CD4-positive, alpha-beta T cell (primary cell): ENCODE data around the gene MTX1. TPM values are rescaled to one million over a fixed set of nuclear protein-coding genes. Genes with fewer than 3 reads are reported as not detected.
"Not testable (repeated sequence)": the region's sequence is repeated elsewhere in the genome, so short reads cannot be mapped to it uniquely, and the experiment has no call there.

ENCODE experiments used
- ATAC-seq: fragments of 200-7000 bp; cut with Tn5 transposase; one replicate; pipeline ENCODE4 v1.10.0; 2022; ENCODE audit warnings: mild to moderate bottlenecking; ENCODE audit not compliant: poor library complexity
- CTCF ChIA-PET: fragments of 350-600 bp; sonication (Branson Sonifier 250); formaldehyde crosslinking; loops from one replicate; lab custom pipeline; 2021; ENCODE audit warnings: antibody characterized with exemption, inconsistent platforms; lab: Charles Lee
- POLR2A ChIA-PET: fragments of 350-600 bp; sonication (Branson Sonifier 250); formaldehyde crosslinking; loops from one replicate; lab custom pipeline; 2021; ENCODE audit warnings: antibody characterized with exemption, inconsistent platforms; lab: Charles Lee
- DNase-seq, 14 experiments: peaks; one replicate each; pipeline ENCODE4 v3.0.0-alpha.2; 2013 to 2020; ENCODE audit warnings: mixed read lengths in 2 of 14
- H3K27ac ChIP-seq, 2 donors: one replicate each; pipeline versions ENCODE4 v1.5.1 to v1.7.0; 2013; ENCODE audit warnings: low read length in 2 of 2, low read depth in 1 of 2, mild to moderate bottlenecking in 1 of 2
- H3K27me3 ChIP-seq, 2 experiments: 1 replicate in 1 of 2; 2 replicates in 1 of 2; pipeline versions ENCODE4 v1.6.1 to v1.7.0; 2013; ENCODE audit warnings: low read length in 2 of 2, control low read depth in 1 of 2, mild to moderate bottlenecking in 1 of 2, moderate library complexity in 1 of 2; ENCODE audit not compliant: insufficient read depth in 2 of 2, control insufficient read depth in 1 of 2
- H3K36me3 ChIP-seq: one replicate; pipeline ENCODE4 v1.6.1; 2013; ENCODE audit warnings: low read length, control low read depth; ENCODE audit not compliant: insufficient read depth
- H3K4me1 ChIP-seq: one replicate; pipeline ENCODE4 v1.6.1; 2013; ENCODE audit warnings: low read length, control low read depth; ENCODE audit not compliant: insufficient read depth
- H3K4me3 ChIP-seq: one replicate; pipeline ENCODE4 v1.5.1; 2013; ENCODE audit warnings: mild to moderate bottlenecking, low read length, moderate library complexity
- H3K9me3 ChIP-seq, 2 experiments: 1 replicate in 1 of 2; 2 replicates in 1 of 2; pipeline versions ENCODE4 v1.6.1 to v1.7.0; 2013; ENCODE audit warnings: low read length in 2 of 2, mild to moderate bottlenecking in 2 of 2, control low read depth in 1 of 2, moderate library complexity in 1 of 2; ENCODE audit not compliant: control insufficient read depth in 1 of 2, insufficient read depth in 1 of 2
- H3K27ac Mint-ChIP-seq: one replicate; pipeline ENCODE4 v1.8.0; 2020; ENCODE audit warnings: mixed read lengths
- H3K27me3 Mint-ChIP-seq: one replicate; pipeline ENCODE4 v1.8.0; 2021; ENCODE audit warnings: mixed read lengths
- H3K36me3 Mint-ChIP-seq: one replicate; pipeline ENCODE4 v1.8.0; 2021; ENCODE audit warnings: low read depth, mixed read lengths
- H3K4me1 Mint-ChIP-seq: one replicate; pipeline ENCODE4 v1.8.0; 2021; ENCODE audit warnings: low read depth, mixed read lengths
- H3K4me3 Mint-ChIP-seq: one replicate; pipeline ENCODE4 v1.8.0; 2020; ENCODE audit warnings: mild to moderate bottlenecking, mixed read lengths
- H3K9me3 Mint-ChIP-seq: one replicate; pipeline ENCODE4 v1.8.0; 2020; ENCODE audit warnings: mixed read lengths
- intact Hi-C, 2 experiments: fragments of 100-400 bp; cut with DNase I in 1 of 2; cut with micrococcal nuclease in 1 of 2; formaldehyde crosslinking; loops; one replicate each; pipeline versions ENCODE4 v1.15.1 to v1.9.0; 2023 to 2025; cut with DNase I, micrococcal nuclease
- total RNA-seq, 174 experiments: library from RNA in 2 of 174; stranded (reverse) in 2 of 174; gene quantifications; one replicate each; pipeline ENCODE4 v1.2.3 and lab custom pipeline; 2021 to 2026
- TF ChIP-seq, protein P1 (sequence below): fragments of 200-600 bp; IDR thresholded peaks from one replicate; pipeline ENCODE4 v1.8.0; 2022; ENCODE audit warnings: antibody characterized with exemption, mild to moderate bottlenecking

The MTX1 gene
- total RNA-seq, 2 experiments from 2014 or later, result 19.9 to 20.7 TPM

- Mint-ChIP-seq H3K27ac (peak overlapping the region; percentile 96), H3K27me3 (no peaks in the 10 kb centered on the region), H3K4me1 (peaks cover 33% of the 10 kb centered on the region), H3K36me3 (peaks cover 5% of the 10 kb centered on the region), H3K9me3 (no peaks in the 10 kb centered on the region), H3K4me3 (peak overlapping the region; percentile 96)
- DNase-seq (peak in 9 of 14 experiments; percentile 12 to 75 (median 41)), ATAC-seq (peak; percentile 11)
- H3K9me3 ChIP-seq, result no peaks in the 10 kb centered on the region
- H3K27ac ChIP-seq, result peak overlapping the region; percentile 0 to 21
- ChIA-PET CTCF (interaction anchor here (0.8 to 3.6 kb wide), 12 partner anchors 11 to 131 kb away, joined by 3 to 34 read pairs (median 8); partner anchors contain the start of genes KRTCAP2, MTX1 and TRIM46), POLR2A (interaction anchor here (0.9 to 3.6 kb wide), 12 partner anchors 14 to 237 kb away, joined by 3 to 31 read pairs (median 4); partner anchors contain the start of genes CLK2, KRTCAP2, MTX1 and PBXIP1)
- TF ChIP-seq, protein P1, sequence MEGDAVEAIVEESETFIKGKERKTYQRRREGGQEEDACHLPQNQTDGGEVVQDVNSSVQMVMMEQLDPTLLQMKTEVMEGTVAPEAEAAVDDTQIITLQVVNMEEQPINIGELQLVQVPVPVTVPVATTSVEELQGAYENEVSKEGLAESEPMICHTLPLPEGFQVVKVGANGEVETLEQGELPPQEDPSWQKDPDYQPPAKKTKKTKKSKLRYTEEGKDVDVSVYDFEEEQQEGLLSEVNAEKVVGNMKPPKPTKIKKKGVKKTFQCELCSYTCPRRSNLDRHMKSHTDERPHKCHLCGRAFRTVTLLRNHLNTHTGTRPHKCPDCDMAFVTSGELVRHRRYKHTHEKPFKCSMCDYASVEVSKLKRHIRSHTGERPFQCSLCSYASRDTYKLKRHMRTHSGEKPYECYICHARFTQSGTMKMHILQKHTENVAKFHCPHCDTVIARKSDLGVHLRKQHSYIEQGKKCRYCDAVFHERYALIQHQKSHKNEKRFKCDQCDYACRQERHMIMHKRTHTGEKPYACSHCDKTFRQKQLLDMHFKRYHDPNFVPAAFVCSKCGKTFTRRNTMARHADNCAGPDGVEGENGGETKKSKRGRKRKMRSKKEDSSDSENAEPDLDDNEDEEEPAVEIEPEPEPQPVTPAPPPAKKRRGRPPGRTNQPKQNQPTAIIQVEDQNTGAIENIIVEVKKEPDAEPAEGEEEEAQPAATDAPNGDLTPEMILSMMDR, result no peak
- H3K4me3 ChIP-seq, result peak overlapping the region; percentile 62
- no peaks in the 10 kb centered on the region for H3K36me3 ChIP-seq
- intact Hi-C loops, result loop anchor here (1.0 to 5.0 kb wide), 3 partner anchors 17 to 585 kb away; partner anchors contain the start of gene ADAR (in 1 of the 2)
- H3K4me1 ChIP-seq, result peaks cover 38% of the 10 kb centered on the region
- H3K27me3 ChIP-seq, result no peaks in the 10 kb centered on the region
These were observed 15.9 kb upstream of the MTX1 start for GRCh38 chr1:155192346-155193274.

GRCh38 chr1:155193275-155193990 is 15.1 kb upstream of the MTX1 start:
- CTCF ChIA-PET, result interaction anchor here (0.8 to 3.6 kb wide), 13 partner anchors 10 to 130 kb away, joined by 3 to 34 read pairs (median 6); partner anchors contain the start of genes KRTCAP2, MTX1 and TRIM46
- H3K4me1 Mint-ChIP-seq, result peaks cover 27% of the 10 kb centered on the region
- no peaks in the 10 kb centered on the region for H3K27me3 Mint-ChIP-seq
- POLR2A ChIA-PET, result interaction anchor here (0.6 to 3.6 kb wide), 17 partner anchors 14 to 1247 kb away, joined by 3 to 31 read pairs (median 4); partner anchors contain the start of genes CLK2, DENND4B, KRTCAP2 and MTX1
- Histone ChIP-seq H3K9me3 (no peaks in the 10 kb centered on the region), H3K4me3 (peak overlapping the region; percentile 62), H3K4me1 (peaks cover 38% of the 10 kb centered on the region), H3K36me3 (no peaks in the 10 kb centered on the region), H3K27ac (peak overlapping the region; percentile 21 to 89), H3K27me3 (no peaks in the 10 kb centered on the region)
- intact Hi-C loops, result loop anchor here (1.0 to 5.0 kb wide), 3 partner anchors 18 to 586 kb away; partner anchors contain the start of gene ADAR (in 1 of the 2)
- no peaks in the 10 kb centered on the region for H3K9me3 Mint-ChIP-seq
- peak; percentile 31 to 81 (median 62) for DNase-seq
- TF ChIP-seq, protein P1, result peak; percentile 97
- peaks cover 5% of the 10 kb centered on the region for H3K36me3 Mint-ChIP-seq
- H3K4me3 Mint-ChIP-seq, result peak overlapping the region; percentile 96
- peak overlapping the region; percentile 96 for H3K27ac Mint-ChIP-seq
- peak; percentile 27 for ATAC-seq

DNA sequence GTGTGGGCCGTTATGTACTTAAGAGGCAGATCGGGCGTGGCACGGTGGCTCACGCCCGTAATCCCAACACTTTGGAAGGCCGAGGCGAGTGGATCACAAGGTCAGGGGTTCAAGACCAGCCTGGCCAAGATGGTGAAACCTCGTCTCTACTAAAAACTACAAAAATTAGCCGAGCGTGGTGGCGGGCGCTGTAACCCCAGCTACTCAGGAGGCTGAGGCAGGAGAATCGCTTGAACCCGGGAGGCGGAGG is 14.6 kb upstream of the MTX1 start:
- not testable (repeated sequence) for H3K36me3 ChIP-seq, H3K36me3 Mint-ChIP-seq
- peak overlapping the region; percentile 48 to 89 for H3K27ac ChIP-seq

More for the DNA sequence above, 14.6 kb upstream of the MTX1 start:
- not testable (repeated sequence) for H3K9me3 Mint-ChIP-seq, H3K27me3 Mint-ChIP-seq, H3K27me3 ChIP-seq, ATAC-seq, H3K9me3 ChIP-seq, DNase-seq
- Mint-ChIP-seq H3K4me1 (peaks cover 27% of the 10 kb centered on the region), H3K4me3 (peak overlapping the region; percentile 96), H3K27ac (peak overlapping the region; percentile 96)
- H3K4me1 ChIP-seq, result peaks cover 38% of the 10 kb centered on the region
- ChIA-PET POLR2A (interaction anchor here (0.6 to 3.6 kb wide), 16 partner anchors 13 to 1247 kb away, joined by 3 to 31 read pairs (median 4); partner anchors contain the start of genes DENND4B, KRTCAP2, MTX1 and PBXIP1), CTCF (interaction anchor here (0.9 to 3.6 kb wide), 14 partner anchors 13 to 715 kb away, joined by 3 to 34 read pairs (median 6); partner anchors contain the start of genes KRTCAP2, MTX1 and TRIM46)
- peak overlapping the region; percentile 62 for H3K4me3 ChIP-seq
- intact Hi-C loops, result loop anchor here (1.0 to 5.0 kb wide), 5 partner anchors 15 to 587 kb away; partner anchors contain the start of genes ADAR (in 1 of the 2) and MTX1 (in 1 of the 2)
